Fibroblast of peridontal ligament (primary cell): ENCODE measurements around the gene METAP1D.

ENCODE experiments used
- DNase-seq: peaks from one replicate; pipeline ENCODE4 v3.0.0-alpha.2; 2010; ENCODE audit errors: extremely low read depth

Gene METAP1D

DNA sequence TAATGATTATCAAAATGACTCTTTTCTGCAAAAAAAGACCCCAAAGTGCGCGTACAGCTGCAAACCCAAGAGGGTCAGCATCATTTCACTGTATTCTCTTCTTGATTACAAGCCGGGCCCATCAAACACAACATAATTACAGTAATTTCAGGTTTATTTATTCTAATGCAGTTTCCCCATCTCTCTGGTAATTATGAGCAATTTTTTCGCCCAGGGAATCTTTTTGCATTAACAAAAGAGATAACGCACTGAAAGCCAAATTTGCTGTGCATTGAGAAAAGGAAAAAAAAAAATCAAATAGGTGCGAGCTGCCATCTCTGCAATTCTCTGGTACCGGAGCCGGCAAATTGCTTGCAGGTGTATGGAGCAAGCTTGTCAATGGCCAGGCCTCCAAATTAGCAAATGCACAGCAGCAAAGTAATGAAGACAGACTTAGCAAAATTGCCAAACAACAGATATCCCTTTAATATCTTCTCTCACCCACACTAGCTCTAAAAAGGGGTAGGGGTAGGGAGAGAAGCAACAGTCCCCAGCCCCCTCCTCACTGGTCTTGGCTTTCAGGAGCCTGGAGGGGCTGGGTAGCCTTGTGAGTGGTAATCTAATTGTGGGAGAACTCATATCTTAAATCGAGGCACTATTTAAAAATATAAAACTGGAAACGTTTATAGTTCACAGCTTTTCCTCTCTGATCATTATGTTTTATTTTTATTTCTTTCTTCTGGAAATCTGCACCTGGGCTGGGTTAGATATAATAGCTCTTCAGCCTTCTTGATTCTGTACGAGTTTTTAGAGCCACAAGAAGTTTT, 92.2 kb downstream of the METAP1D start:
- peak; percentile 64 for DNase-seq

DNA sequence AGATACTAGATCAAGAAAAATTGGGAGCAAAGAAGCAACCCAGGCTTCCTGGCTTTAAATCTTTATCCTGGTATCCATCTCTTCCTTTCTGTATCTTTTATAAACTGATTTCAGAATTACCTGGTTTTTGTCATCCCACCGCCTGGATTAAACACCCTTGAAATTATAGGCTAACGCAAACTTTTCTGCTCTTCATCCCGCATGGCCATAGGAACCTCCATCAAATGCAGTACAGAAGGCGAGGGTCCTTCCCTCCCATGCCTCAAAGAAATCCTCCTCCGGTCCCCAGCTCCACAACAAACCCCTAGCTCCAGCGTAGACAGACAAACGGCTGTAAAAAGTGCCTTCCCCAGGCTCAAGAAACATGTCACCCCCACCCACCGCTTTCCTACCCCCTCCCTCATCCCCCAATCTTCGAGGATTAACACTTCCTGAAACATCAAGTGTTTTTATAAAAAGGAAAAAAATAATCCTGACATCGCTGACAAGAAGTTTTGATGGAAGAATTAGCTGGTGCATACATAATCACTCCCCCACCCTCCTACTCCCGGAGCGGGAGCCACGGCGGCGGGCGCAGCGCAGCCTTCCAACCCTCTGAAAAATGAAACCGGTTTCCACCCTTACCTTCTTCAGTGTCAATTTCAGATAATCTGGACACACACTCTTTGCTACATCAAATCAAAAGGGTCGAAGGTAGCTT, 93.1 kb downstream of the METAP1D start:
- peak; percentile 62 for DNase-seq

DNA sequence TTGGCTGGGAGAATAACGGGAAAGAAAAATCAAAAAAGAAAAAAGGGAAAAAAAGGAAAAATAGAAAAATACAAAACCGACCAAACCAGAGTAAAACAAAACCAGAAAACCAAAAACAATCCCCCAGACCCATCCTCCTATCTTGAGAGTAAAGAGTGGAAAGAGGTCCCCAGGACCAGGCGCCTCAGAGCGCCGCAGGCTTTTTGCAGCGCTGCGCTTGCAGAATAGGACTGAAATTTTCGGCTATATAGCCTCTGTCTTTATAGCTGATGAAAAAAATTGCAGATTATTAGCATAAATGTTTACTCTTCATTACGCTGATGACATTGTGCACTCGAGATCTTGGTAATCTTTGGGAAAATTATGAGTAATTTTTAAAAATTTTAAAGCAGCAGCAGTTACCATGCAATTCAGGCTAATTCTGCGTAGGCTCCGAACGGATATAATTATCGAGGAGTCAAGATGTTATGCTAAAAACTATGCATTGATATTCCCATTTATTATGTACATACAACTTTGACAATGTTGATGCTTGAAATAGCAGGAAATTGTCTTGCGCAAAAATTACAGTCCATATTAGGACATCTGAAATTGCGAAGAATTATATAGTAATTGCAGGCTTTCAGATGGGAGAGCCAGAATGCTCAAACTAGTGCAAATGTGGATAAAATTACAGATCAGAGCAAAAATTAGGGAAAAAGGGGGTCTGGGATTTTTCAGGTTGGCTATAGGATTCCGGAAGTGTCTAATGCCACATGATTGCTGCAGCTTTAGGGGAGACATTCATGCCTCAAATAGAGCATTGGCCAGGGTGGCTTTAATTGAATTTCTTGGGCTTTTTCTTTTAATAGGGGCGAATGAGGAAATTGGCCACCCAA, 93.9 kb downstream of the METAP1D start:
- peak; percentile 79 for DNase-seq

DNA sequence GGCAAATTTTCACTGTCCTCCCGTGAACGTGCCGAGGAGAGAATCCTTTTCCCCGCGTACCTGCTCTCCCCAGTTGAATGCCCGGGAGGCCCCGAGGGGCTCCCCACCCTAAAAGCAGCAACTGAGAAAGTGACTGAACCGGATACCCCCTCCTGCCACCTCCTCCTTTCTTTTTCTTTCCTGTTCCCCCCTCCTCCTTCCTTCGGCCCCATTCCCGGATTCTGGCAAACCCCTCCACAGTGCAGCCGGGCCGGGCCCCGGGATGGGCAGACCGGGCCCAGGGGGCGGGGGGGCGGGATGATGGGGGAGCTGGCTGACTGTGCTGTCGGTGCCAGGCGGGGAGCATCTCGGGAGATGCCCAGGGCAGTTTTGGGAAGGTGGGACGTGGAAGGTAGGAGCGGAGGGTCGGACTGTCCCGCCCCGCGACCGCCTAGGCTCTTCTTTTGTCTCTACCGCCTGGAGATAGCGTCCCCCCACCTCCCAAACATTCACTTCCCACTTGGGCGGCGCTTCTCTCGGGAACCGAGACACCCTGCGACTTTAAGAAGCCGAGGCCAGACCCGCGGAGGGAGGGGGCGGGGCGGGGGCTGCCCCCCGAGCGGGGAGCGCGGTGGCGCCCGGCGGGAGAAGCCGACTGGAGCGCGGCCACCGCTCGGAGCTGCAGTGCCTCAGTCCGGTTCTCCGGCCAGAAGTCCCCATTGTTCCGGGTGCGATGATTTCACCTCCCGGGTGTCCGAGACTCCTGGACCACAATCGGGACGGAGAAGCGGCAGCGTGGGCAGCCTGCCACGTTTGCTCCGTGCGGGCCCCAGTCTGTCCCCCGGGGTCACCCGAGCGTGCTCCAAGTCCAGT, 94.8 kb downstream of the METAP1D start:
- DNase-seq = peak; percentile 64

DNA sequence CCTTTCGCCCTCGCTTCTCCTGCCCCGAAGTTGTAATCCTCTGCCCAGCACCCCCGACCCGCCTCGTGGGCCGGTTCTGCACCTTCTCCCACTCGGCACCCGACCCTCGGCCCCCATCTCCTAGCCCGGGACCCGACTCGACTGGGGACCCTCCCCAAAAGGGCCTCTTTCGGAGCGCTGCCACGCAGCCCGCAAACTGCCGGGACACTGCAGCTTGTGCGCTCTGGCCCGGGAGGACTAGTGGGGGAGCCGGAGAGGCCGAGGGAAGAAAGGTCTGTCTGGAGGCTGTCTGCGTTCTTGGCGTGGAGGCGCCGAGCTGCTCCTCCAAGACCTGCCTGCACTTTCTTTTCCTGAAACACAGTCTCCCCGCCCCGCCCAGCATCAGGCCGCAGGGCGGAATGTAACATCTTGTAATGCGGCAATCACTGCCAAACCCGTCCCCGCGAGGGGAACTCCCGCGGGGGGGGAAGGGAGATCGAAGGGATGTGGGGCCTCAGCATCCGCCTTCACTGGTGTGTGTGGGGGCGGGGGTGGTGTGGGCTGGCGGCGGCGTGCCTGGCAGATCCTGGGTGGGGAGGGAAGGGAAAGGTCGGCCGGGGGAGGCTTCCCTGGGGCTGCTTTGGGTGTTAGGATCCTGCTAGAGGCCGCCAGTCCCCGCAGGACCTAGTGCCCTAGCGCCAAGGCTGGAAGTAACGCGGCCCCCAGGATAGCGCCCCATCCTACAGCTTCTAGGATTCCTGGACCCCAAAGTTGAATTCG, 95.6 kb downstream of the METAP1D start:
- peak; percentile 96 for DNase-seq

DNA sequence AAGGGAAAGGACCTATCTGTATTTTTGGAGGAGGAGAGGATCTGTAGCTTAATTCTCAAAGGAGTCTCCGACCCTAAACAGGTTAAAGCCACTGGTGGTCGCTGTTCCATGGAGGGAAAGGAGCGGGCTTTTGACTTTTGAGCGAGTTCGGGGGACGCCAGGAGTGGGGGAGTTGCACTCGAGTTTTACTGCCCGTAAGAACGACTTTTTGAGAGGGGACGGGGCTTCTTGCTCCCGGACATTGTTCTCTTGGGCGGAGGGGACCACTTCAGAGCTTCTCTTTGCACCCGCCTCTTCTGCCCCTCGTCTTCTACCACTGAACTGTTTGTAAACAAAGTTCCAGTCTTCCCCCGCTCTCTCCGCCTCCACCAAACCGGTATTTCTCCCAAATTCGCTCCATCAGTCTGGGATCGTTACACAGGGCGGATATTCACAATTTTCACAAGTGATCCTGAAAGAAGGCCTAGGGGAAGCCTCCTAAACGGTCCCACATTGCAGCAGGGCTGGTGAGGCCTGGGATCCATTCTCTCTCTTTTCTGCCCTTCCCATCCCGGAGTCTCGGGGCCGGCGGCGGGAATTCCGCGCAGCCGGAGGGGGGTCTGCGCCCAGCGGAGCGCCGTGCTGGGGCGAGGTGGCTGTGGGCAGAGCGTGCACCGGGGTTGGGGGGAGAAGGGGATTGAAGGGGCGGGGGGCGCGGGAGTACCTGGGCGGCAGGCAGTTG, 96.3 kb downstream of the METAP1D start:
- DNase-seq = peak; percentile 68

DNA sequence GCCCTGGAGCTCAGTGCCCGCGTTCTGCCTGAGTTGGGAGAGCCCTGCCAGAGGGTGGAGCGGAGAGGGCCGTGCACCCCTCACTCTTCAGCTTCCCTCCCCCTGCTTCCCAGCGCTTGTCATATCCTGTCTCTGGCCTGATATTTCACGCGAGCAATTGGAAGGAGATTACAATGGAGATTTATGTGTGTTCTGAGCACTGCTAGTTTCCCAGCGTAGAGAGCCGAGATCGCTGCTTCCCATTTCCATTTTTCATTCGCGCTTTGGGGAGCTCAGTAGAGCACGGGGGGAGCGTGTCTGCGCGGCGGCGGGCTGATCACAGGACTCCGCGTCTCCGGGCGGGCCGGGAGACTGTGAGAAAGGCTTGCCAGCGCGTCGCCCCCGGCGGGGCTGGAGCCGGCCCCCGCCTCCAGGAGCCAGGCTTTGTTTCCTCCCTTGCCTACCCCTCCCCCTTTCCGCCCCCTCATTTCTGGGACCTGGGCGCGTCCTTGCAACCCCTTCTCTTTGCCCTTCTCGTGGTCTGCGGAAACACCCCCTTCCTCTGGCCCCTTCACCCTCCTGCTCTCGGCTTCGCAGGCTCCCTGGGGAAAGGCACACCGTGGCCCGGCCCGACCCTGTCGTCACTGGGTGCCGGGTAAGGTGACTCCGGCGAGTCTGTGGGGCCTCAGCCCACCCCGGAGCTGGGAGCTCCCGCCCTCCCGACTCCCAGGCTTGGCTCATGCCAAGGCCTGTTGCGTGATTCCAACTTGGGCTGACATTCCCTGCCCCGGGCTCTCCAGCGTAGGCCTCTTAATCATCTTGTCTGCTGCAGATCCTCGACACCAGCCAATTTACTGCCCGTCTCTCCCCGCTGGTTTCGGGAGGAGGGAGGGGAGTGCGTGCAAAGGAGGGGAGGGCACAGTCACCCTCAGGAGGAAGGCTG, 97.1 kb downstream of the METAP1D start:
- peak; percentile 95 for DNase-seq

DNA sequence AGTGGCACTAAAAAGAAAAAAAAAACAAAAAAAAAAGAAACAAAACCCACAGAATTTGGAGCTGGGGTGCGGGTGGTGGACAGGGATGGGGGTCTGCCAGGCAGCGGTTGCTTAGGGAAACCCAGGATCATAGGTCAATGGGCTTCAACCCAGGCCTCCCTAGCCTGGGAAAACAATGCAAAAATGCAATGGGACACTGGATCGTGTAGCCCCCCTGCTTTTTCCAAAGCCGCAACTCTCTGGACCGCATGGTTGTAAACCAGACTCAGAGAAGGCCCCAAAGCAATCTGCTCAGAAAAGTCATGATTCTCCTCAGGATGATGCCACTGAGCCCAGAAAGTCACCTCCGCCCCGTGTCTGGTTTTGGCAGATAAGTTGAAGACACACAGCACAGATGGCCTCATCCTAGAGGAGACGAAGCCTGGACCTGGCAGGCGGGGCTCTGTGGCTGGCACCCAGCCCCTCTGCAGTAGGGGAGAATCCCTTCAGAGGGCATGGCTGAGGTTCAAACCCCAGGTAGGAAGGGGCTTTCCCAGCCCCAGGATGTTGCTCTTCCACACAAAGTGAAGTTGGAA, 97.9 kb downstream of the METAP1D start:
- peak; percentile 74 for DNase-seq

DNA sequence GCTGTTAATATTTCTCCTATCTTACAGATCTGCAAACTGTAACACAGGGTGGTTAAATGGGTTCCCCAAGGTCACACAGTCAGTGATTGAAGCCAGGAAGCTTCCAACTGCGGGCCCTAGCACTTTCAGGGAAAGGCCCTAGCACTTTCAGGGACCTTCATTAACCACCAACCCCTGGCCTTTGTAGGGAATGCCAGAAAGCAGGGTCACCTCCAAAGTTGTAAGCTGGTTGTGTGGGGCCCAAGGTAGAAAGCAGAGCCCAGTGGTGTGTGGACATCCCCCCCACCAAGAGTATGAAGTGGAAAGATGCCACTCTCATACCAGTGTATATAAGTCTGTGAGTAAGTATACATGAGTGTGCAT, 98.5 kb downstream of the METAP1D start:
- peak; percentile 42 for DNase-seq

DNA sequence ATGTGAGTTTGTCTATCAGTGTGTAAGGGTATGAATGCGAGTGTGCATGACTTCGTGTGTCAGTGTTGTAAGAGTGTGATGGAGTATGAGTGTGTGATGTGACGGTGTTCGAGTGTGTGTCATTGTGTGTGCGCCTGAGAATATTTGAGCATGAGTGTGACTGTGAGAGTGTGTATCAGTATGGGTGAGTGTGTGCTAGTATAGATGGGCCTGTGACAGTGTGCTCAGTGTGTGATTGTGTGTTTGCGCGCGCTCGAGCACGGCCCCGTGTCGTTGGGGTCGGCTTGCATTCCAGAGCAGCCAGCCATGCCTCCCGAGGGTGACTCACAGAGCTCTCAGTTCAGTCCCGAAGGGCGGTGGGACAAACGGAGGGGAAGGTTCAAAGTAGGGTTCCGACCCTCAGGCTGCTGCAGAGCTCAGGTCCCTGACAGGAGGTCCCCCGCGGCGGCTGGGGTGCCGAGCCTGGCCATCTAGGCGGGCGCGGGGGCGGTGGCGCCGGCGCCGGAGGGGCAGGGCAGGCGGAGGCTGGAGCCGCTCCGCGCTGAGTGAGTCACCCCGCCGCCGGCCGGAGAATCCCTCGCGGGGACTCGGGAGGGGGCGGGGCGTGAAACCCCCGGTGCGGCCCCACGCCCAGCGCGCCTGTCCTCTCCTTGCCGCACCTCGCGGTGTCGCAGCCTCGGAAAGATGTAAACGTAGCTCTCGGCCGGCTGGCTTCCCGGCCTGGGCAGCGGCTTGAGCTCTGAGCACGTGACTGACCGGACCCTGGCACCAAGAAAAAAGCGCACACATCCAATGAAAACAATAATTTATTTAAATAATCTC, 99.1 kb downstream of the METAP1D start:
- DNase-seq = peak; percentile 73

DNA sequence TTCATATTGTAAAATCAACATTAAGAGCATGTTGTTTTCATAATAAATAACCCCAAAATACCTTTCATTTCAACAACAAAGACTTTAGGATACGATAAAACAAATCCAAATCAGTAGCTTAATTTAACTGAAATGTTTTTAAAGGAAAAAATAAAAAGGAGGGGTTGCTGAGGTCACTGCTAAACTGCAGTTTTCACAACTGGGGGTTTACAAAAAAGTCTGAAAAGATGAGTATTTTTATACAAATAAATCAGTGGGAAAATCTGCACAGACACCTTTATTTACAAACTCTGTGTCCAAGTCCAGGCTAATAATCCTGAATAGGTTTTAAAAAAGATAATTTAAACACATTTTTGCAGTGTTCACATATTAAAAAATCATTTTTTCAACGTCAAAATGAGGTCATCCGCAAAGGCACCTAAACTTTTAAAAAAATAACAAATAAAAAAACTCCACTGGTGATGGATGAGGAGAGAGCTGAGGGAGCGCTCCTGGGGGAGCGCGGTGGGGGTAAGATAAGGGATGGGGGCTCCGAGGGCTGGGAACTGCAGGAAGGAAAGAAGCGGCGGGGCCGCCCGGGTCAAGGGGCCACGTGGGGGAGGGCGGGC, 99.8 kb downstream of the METAP1D start:
- no peak for DNase-seq

DNA sequence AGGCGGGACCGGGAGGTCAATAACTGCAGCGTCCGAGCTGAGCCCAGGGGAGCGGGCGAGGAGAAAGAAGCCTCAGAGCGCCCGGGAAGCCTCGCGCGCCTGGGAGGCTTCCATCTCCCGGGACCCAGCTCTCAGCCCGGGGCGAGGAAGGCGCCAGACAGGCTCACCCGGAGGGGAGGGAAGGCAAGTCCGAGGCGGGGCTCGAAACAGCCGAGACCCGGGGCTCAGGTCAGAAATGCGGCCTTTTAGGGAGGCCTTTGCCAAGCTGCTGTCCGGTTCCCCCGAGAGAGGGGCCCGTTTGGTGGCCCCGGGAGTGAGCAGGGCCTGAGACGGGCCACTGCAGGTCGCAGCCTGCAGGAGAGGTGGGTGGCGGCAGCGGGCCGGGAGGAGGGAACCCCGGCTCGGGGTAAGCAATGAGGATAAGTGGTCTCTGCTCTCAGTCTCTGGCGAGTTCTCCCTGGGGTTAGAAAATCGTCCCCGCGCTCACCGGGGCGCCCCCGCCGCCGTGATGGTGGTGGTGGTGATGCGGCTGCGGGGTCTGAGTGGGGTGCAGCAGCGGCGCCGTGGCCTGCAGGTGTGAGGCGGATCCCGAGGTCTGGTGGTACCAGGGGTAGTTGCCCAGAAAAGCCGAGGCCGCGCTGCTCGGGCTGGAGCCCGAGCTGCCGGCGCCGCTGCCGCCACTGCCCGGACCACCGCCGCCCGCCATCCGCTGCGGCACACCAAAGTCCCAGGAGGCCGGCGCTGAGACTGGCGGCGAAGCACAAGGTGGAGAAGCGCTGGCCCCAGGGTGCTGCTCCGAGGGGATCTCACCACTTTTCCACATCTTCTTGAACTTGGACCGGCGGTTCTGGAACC, 100.6 kb downstream of the METAP1D start:
- DNase-seq = peak; percentile 8

DNA sequence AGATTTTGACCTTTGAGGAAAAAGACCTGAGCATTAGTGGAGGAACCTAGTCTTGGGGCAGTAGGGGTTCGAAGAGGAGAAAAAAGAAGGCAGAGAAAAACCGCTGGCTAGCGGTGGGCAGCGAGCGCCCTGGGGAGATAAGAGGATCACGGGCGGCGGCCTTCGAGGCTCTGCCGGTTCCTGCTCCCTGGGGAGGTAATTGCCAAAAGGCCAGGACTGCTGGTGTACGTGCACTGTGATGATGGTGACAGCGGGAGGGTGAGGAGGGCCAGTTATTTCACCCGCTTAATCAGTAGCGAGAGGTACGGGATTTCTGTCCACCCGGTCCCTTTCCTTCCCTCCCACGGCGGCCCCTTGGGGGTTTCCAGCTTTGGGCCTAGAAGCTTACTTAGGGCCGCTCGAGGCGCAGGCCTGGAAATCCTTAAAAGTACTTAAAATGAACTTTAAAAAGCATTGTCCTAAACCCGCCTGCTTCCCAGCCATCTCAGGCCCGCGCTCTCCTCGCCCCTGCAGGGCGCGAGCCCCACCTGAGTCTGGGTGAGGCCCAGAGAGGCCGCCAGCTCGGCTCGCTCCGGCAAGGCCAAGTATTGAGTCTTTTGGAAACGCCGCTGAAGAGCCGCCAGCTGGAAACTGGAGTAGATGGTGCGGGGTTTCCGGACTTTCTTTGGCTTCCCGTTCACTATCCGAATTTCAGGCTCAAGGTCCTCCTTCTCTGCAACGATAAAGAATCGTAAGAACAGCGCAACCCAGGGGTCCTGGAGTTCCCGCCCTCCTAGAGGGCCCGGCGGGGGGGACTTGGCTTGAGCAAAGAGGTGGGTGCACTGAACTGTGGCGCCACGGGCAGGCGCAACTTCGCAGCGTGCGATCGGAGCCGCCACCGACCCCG, 101.4 kb downstream of the METAP1D start:
- DNase-seq = peak; percentile 59

DNA sequence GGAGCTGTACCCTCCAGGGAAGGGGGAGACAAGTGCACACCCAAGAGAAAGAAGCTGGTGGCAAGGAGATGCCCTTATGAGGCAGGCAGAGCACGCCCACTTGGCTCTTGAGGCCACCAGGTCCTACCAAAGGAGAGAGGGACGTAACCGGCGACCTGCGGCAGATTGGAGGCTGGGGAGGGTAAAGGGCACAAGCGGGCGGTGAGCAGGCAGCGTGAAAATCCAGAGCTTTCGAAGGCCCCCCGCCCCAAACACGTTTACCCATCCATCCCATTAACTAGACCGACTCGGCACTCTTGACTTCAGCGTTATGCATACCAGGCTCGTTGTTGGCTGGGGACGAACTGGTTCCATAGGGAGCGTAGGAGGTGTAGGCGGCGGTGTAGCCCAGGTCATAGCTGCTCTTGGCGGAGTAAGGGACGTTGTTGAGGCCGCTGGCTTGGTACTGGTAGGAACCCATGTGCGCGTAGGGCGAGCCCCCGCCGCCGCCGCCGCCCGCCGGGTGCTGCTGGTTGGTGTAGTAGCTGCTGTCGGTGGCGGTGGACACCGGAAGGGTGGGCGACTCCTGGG, 102.2 kb downstream of the METAP1D start:
- DNase-seq = peak; percentile 51
